ENCODE data around the gene ZNF680. TPM values are rescaled to one million over a fixed set of nuclear protein-coding genes. Genes with fewer than 3 reads are reported as not detected.

ZNF680 gene
- total and polyA plus RNA-seq, 2 experiments from 2014 or later = 27.3 to 62.5 TPM

DNA sequence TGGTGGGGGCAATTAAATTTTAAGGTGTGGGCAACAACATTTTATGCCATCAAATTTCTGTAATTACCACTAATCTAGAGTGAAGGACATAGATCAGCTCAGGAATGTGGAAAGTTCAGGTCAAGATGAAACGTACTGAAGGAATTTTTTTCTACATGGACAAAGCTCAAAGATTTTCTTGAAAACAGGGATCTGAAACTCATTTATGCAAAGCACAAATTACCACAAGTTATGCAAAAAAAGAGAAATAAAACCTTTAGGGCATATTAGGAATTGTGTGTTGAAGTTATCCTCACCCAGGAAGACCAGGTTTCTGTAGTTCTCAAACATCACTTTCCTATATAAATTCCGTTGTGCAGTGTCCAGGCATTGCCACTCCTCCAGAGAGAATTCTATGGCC is 18.9 kb downstream of the ZNF680 start (continued):
- no peak for TF ChIP-seq ZNF462 (CRISPR knock-in tag; IDR thresholded peaks at IDR 0.05)
- TF ChIP-seq EZH2phosphoT487 (IDR thresholded peaks at IDR 0.05; ENCODE audit: unreplicated experiment) = no peak
- no peak for TF ChIP-seq POLR2AphosphoS5 (IDR thresholded peaks at IDR 0.05; ENCODE audit: low read depth)

DNA sequence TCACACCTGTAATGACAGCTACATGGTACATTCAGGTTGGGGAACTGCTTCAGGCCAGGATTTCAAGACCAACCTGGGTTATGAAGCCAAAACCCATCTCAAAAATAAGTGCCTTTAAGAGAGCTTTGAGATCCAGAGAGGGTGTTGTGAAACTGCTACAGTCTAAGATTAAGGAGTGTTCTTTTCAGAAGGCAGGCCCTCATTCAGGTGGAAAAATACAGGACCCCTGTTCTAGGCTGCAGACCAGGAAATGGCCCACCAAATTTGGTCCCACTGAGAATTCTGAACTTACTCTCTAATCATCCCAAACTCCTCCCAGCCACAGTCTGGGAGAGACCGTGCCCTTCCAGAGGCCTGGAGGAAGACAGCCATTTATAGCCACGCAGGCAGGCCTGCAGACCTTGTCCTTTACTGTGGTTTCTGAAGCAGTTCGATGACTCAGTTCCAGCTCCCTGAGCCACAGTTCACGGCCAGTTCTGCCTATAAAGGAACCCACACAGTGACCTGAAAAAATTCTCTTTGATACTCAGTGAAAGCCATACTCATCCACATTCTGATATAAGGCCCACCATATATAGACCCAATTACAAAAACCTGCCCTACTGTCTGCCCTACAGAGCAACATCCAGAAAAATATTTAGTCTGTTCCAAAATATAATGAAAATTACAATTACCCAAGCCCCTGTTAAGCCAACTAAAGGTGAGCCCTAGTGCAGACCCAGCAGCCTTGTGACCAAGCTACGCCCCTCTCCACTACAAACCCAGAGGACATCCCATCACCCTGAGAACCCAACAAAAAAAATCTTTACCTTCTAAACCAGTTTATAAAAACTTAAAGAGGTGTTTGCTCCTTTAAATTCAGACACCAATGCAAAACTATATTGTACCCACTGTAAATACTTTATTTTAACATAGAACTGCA is 21.2 kb downstream of the ZNF680 start:
- Histone ChIP-seq H3K9me2 (ENCODE audit: insufficient read depth) (no peaks in the 10 kb centered on the region), H3K4me2 (no peak overlapping the region), H3K4me3 (no peak overlapping the region), H3K4me1 (ENCODE audit: insufficient read depth) (no peaks in the 10 kb centered on the region), H3K36me3 (ENCODE audit: insufficient read depth) (peaks cover 18% of the 10 kb centered on the region; the same call in 1 of the 2 replicates), H3F3A (replicated peaks; ENCODE audit: low read depth) (no peaks in the 10 kb centered on the region), H4K20me1 (replicated peaks; ENCODE audit: insufficient read depth) (peaks cover 34% of the 10 kb centered on the region), H3K27ac (ENCODE audit: low read depth) (no peak overlapping the region), H3K27me3 (ENCODE audit: insufficient read depth) (no peaks in the 10 kb centered on the region), H3K79me2 (replicated peaks; ENCODE audit: insufficient read depth) (peaks cover 91% of the 10 kb centered on the region), H2AFZ (no peak overlapping the region)
- ATAC-seq = no peak
- H3K9me3 Mint-ChIP-seq = peaks cover 5% of the 10 kb centered on the region; the same call in 1 of the 3 replicates
- H3K27me3 Mint-ChIP-seq (ENCODE audit: insufficient read depth, low read depth, poor library complexity) = peaks cover 3% of the 10 kb centered on the region
- no peak overlapping the region for H3K27ac Mint-ChIP-seq
- H3K4me3 Mint-ChIP-seq = no peak overlapping the region
- no peak for DNase-seq (ENCODE audit: low spot score)
- peaks cover 55% of the 10 kb centered on the region for H3K36me3 Mint-ChIP-seq (ENCODE audit: low read depth)
- no peaks in the 10 kb centered on the region for H3K4me1 Mint-ChIP-seq
- no peak for TF ChIP-seq ZNF462 (CRISPR knock-in tag; IDR thresholded peaks at IDR 0.05)

All from GM23338 (cell line).